NCI-H69 (cell line): ENCODE results near the gene ZNF70.
"Not testable (repeated sequence)": the region's sequence is repeated elsewhere in the genome, so short reads cannot be mapped to it uniquely, and the experiment has no call there.

Experiments
- DNase-seq: peaks from one replicate; lab custom pipeline; 2025; lab: John Stamatoyannopoulos, UW

Gene ZNF70

DNA sequence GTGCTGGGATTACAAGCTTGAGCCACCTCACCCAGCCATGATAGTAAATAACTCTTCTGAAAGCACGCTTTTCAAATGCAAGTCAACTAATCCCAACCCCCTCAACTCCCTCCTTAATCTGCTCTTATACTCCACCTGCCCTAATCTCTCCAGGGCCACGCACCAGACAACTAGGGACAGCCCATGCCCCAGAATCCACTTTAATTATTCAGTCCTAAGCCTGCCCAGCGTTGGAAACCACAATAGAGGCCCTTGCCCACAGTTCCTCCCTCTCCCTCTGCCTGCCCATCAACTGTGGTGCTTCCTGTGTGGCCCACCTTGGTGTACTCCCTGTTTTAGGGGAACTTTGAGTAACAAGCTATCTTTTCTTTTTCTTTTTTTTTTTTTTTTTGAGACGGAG, 6.0 kb upstream of the ZNF70 start:
- no peak for DNase-seq

- no peak for DNase-seq
Measured at GRCh38 chr22:23755711-23756110, 4.8 kb upstream of the ZNF70 start.

DNA sequence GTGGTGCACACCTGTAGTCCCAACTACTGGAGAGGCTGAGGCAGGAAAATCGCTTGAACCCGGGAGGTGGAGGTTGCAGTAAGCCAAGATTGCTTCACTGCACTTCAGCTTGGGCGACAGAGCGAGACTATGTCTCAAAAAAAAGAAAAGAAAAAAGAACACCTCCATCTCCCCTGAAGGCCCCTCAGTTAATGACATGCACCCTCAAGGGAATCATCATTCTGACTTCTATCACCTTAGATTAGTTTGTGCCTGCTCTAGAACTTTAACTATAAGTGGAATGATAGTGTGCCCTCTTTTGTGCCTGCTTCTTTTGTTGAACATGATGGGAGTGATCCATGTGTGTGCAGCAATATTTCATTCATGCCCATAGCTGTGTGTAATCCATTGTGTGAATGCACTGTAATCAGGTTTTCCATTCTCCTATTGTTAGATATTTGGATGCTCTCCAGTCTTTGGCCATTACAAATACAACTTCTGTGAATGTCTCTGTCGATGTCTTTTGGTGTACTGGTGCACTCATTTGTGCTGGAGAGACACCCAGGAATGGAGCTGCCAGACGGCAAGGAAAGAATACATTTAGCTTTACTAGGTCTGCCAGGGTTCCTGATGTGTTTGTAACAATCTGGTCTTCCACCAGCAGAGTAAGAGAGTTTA, 4.2 kb upstream of the ZNF70 start:
- DNase-seq, result peak; percentile 65

- DNase-seq, result no peak
Measured at GRCh38 chr22:23754220-23754919, 3.5 kb upstream of the ZNF70 start, which contains the start of gene VPREB3. Gene VPREB3, minus strand, starts transcription at chr22:23754425. Its CDS starts 62 bp downstream, at chr22:23754363.

- no peak for DNase-seq
Measured at GRCh38 chr22:23753385-23753784, 2.5 kb upstream of the ZNF70 start.

- no peak for DNase-seq
Measured at GRCh38 chr22:23752750-23753149, 1.8 kb upstream of the ZNF70 start.

GRCh38 chr22:23752090-23752691, 1.3 kb upstream of the ZNF70 start:
- DNase-seq, result peak; percentile 74

GRCh38 chr22:23751441-23751996, 607 bp upstream of the ZNF70 start:
- DNase-seq, result peak; percentile 75

DNA sequence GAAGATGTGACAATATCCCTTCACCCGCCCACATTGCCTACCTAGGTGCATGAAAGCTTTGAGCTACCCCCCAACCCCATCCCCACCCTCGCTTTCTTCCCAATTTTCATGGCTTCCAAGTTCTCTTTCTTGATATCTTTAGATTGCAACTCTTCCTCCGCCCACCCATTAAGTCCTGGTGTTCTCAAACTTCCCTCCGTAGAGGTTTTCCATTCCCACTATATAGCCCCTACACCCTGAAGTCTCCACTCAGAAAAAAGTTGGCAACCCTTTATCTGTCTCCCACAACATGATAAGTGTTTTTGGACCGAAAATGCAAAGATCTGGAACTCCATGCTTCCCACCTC, 572 bp downstream of the ZNF70 start:
- no peak for DNase-seq

DNA sequence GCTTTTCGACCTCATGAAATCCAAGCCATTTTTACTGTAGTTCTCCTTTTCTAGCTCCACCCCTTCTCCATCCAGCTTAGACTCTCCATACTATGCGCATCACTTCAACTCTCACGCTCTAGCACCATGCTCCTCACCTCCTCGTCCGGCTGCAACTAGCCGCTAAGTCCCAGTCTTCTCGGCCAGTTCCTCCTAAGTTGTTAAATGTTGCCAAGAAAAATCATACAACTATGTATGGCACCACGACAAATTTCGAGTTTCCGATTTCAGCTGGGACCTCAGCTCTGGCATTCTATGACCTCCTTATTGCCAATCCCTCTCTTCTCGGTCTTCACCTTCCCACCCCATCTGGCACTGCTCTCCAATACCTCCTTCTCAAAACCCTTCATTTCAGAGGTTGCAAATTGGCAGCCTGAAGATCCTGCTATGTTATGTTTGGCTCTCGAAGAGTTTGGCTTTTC, 1.0 kb downstream of the ZNF70 start:
- no peak for DNase-seq

GRCh38 chr22:23745791-23746190, 5.1 kb downstream of the ZNF70 start:
- no peak for DNase-seq

DNA sequence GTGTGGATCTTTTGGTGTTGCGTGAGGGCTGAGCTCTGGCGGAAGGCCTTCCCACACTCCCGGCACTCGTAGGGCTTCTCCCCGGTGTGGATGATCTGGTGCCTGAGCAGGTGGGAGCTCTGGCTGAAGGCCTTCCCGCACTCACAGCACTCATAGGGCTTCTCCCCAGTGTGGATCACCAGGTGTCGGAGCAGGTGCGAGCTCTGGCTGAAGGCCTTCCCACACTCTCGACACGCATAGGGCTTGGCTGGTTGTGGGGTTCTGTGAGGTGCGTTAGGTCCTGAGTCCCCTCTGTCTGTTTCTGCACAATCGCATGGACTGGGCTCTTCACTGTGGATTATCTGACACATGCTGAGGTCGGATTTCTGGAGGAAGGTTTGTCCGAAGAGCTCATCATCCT, 6.4 kb downstream of the ZNF70 start:
- no peak for DNase-seq

DNA sequence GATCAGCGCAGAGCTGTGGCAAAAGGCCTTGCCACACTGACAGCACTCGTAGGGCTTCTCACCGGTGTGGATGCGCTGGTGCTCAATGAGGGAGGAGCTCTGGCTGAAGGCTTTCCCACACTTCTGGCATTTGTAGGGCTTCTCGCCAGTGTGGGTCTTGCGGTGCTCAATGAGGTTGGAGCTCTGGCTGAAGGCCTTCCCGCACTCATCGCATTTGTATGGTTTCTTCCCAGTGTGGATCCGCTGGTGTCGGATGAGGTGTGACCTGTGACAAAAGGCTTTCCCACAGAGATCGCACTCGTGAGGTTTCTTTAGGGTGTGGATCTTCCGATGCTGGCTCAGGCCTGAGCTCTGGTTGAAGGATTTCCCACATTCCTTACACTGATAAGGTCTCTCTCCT, 6.9 kb downstream of the ZNF70 start:
- no peak for DNase-seq

GRCh38 chr22:23743303-23743705, 7.6 kb downstream of the ZNF70 start:
- no peak for DNase-seq

GRCh38 chr22:23742505-23743264, 8.2 kb downstream of the ZNF70 start:
- no peak for DNase-seq

DNA sequence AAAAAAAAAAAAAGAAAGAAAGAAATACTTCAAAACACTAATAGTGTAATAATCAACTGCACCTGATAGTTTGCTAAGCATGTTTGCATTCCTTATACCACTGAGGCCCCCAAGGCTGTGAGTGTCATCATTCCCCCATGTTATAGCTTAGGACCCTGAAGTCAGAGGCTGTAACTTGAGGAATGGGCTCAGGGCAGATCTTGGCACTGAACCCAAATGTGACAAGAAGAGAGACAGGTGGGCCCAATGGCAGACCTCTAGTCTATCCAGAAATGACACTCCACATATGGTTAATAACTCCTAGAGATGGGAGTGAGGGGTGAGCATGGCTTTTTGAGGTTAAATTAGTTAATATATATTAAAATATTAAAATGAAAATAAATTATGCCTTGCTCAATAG, 13.2 kb downstream of the ZNF70 start:
- DNase-seq, result no peak

DNA sequence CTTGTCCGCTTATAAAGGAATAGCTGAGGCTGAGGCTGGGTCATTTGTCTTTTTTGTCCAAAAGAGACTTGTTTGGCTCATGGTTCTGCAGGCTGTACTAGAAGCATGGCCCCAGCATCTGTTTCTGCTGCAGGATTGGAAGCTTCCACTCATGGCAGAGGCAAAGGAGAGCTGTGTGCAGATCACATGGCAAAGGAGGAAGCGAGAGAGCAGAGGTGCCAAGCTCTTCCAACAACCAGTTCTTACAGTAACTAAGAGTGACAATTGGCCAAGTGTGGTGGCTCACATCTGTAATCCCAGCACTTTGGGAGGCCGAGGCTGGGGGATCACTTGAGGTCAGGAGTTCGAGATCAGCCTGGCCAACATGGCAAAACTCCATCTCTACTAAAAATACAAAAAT, 22.8 kb downstream of the ZNF70 start:
- not testable (repeated sequence) for DNase-seq

DNA sequence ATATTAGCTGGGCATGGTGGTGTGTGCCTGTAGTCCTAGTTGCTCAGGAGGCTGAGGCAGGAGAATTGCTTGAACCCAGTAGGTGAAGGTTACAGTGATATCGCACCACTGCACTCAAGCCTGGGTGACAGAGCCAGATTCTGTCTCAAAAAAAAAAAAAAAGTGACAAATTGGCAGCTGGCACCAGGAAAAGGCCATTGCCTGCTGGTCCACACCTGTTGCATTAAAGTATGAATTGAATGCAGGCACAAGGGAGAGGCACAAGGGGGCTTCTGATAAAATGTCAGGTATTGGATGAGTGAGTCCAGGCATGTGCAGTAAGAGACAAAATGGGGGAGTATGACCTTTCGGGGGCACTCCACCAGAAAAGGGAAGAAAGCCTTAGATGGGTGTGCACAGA, 28.2 kb downstream of the ZNF70 start:
- DNase-seq, result peak; percentile 6

DNA sequence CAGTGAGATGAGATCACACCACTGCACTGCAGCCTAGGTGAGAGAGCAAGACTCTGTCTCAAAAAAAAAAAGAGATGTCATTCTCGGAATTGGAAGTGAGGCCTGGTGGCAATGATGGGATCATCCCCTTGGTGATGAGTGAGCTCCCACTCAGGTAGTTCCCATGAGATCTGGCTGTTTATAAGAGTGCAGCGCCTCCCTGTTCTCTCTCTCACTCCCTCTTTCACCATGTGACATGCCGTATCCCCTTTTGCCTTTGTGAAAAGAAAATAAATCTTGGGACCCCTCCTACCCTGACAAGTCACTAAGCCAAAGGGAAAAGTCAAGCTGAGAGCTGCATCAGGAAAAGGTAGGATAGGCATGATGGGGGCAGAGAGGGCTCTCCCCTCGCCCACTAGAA, 28.8 kb downstream of the ZNF70 start:
- peak; percentile 43 for DNase-seq

GRCh38 chr22:23720855-23721254, 30.1 kb downstream of the ZNF70 start:
- DNase-seq, result no peak

DNA sequence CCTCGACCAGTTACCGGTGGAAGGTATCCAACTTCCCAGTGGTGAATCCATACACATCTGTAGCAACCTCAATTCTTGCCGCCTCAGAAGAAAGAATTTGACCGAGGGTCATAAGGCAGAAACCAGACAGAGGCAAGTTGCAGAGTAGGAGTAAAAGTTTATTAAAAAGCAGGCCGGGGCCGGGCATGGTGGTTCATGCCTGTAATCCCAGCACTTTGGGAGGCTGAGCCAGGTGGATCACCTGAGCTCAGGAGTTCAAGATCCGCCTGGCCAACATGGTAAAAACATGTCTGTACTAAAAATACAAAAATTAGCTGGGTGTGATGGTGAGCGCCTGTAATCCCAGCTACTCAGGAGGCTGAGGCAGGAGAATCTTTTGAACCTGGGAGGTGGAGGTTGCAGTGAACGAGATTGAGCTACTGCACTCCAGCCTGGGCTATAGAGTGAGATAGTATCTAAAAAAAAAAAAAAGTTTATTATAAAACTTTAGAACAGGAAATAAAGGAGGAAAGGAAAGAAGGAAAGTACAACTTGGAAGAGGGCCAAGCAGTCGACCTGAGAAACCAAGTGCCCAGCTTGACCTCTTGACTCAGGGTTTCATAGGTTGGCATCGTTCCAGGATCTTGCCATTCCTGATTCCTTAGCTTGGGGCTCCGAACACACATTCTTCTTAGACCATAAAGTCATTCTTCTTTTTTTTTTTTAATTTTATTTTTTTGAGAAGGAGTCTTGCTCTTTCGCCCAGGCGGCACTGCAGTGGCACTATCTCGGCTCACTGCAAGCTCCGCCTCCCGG, 32.3 kb downstream of the ZNF70 start:
- peak; percentile 6 for DNase-seq
